Gastroesophageal sphincter (tissue), 3 donors: ENCODE results near the gene SLC35G6.

Source experiments
- EP300 ChIP-seq: sonication (generic); formaldehyde crosslinking; IDR thresholded peaks from one replicate; pipeline ENCODE4 v1.6.1; 2017; ENCODE audit warnings: antibody characterized with exemption, mild to moderate bottlenecking
- TF ChIP-seq, protein P1 (sequence below), 4 experiments: fragments of 200-600 bp in 2 of 4; fragments of 450-650 bp in 2 of 4; sonication (generic) in 1 of 4; IDR thresholded peaks; one replicate each; pipeline ENCODE4 v1.5.1; 2017 to 2019; ENCODE audit warnings: antibody characterized with exemption in 4 of 4, mild to moderate bottlenecking in 2 of 4, moderate library complexity in 2 of 4

DNA sequence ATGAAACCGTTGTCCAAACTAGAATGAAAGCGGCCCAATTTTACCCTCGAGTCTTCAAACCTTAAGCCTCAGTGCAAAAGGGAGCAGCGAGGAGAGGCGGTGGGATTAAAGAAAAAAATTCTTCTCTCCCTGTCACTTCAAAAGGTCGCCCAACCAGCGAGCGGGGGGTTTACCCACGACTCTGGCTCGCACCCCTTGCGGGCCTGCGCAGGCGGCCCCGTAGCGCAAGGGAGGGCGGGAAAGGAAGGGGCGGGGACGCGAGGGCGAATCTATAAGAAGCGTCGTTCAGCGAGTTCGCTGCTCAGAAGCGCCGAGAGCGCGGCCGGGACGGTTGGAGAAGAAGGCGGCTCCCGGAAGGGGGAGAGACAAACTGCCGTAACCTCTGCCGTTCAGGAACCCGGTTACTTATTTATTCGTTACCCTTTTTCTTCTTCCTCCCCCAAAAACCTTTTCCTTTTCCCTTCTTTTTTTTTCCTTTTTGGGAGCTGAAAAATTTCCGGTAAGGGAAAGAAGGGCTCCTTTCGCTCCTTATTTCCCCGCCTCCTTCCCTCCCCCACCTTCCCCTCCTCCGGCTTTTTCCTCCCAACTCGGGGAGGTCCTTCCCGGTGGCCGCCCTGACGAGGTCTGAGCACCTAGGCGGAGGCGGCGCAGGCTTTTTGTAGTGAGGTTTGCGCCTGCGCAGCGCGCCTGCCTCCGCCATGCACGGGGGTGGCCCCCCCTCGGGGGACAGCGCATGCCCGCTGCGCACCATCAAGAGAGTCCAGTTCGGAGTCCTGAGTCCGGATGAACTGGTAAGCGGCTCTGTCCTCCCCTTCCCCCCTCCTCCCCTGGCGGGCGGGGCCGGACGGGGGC, 3.0 kb downstream of the SLC35G6 start, which contains the start of gene POLR2A:
- TF ChIP-seq, protein P1, sequence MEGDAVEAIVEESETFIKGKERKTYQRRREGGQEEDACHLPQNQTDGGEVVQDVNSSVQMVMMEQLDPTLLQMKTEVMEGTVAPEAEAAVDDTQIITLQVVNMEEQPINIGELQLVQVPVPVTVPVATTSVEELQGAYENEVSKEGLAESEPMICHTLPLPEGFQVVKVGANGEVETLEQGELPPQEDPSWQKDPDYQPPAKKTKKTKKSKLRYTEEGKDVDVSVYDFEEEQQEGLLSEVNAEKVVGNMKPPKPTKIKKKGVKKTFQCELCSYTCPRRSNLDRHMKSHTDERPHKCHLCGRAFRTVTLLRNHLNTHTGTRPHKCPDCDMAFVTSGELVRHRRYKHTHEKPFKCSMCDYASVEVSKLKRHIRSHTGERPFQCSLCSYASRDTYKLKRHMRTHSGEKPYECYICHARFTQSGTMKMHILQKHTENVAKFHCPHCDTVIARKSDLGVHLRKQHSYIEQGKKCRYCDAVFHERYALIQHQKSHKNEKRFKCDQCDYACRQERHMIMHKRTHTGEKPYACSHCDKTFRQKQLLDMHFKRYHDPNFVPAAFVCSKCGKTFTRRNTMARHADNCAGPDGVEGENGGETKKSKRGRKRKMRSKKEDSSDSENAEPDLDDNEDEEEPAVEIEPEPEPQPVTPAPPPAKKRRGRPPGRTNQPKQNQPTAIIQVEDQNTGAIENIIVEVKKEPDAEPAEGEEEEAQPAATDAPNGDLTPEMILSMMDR (IDR thresholded peaks at IDR 0.05): no peak
- TF ChIP-seq EP300: no peak
